ENCODE results near the gene MRTFA.

MRTFA gene

GRCh38 chr22:40498420-40499208, 137.9 kb downstream of the MRTFA start:
- no peaks in the 10 kb centered on the region for H3K36me3 ChIP-seq (ENCODE audit: control insufficient read depth, insufficient read depth, low read length)
- no peak overlapping the region for H3K9ac ChIP-seq (ENCODE audit: low read length)
- H3K4me3 ChIP-seq (ENCODE audit: low read length): no peak overlapping the region
- peak overlapping the region; percentile 7 for H3K27ac ChIP-seq (ENCODE audit: low read depth, low read length)
- H3K4me1 ChIP-seq (ENCODE audit: control insufficient read depth, insufficient read depth, low read length): peaks cover 5% of the 10 kb centered on the region
- H3K27me3 ChIP-seq (ENCODE audit: control insufficient read depth, insufficient read depth, low read length): no peaks in the 10 kb centered on the region

GRCh38 chr22:40493441-40493840, 143.1 kb downstream of the MRTFA start:
- Histone ChIP-seq H3K27ac (ENCODE audit: low read depth, low read length) (peak overlapping the region; percentile 45), H3K4me1 (ENCODE audit: control insufficient read depth, insufficient read depth, low read length) (peaks cover 14% of the 10 kb centered on the region), H3K36me3 (ENCODE audit: control insufficient read depth, insufficient read depth, low read length) (no peaks in the 10 kb centered on the region), H3K9ac (ENCODE audit: low read length) (no peak overlapping the region), H3K27me3 (ENCODE audit: control insufficient read depth, insufficient read depth, low read length) (no peaks in the 10 kb centered on the region), H3K4me3 (ENCODE audit: low read length) (no peak overlapping the region)

- Histone ChIP-seq H3K9ac (ENCODE audit: low read length) (no peak overlapping the region), H3K4me1 (ENCODE audit: control insufficient read depth, insufficient read depth, low read length) (peaks cover 14% of the 10 kb centered on the region), H3K27ac (ENCODE audit: low read depth, low read length) (peak overlapping the region; percentile 45), H3K36me3 (ENCODE audit: control insufficient read depth, insufficient read depth, low read length) (no peaks in the 10 kb centered on the region), H3K27me3 (ENCODE audit: control insufficient read depth, insufficient read depth, low read length) (no peaks in the 10 kb centered on the region), H3K4me3 (ENCODE audit: low read length) (peak overlapping the region; percentile 9)
These were observed 144.4 kb downstream of the MRTFA start for GRCh38 chr22:40491990-40492631.

GRCh38 chr22:40487663-40488249, 148.8 kb downstream of the MRTFA start:
- no peaks in the 10 kb centered on the region for H3K36me3 ChIP-seq (ENCODE audit: control insufficient read depth, insufficient read depth, low read length)
- no peaks in the 10 kb centered on the region for H3K27me3 ChIP-seq (ENCODE audit: control insufficient read depth, insufficient read depth, low read length)
- no peak overlapping the region for H3K4me3 ChIP-seq (ENCODE audit: low read length)
- peaks cover 20% of the 10 kb centered on the region for H3K4me1 ChIP-seq (ENCODE audit: control insufficient read depth, insufficient read depth, low read length)
- H3K27ac ChIP-seq (ENCODE audit: low read depth, low read length): no peak overlapping the region
- no peak overlapping the region for H3K9ac ChIP-seq (ENCODE audit: low read length)

GRCh38 chr22:40486962-40487602, 149.4 kb downstream of the MRTFA start:
- peaks cover 14% of the 10 kb centered on the region for H3K4me1 ChIP-seq (ENCODE audit: control insufficient read depth, insufficient read depth, low read length)
- H3K27ac ChIP-seq (ENCODE audit: low read depth, low read length): no peak overlapping the region
- H3K36me3 ChIP-seq (ENCODE audit: control insufficient read depth, insufficient read depth, low read length): no peaks in the 10 kb centered on the region
- H3K9ac ChIP-seq (ENCODE audit: low read length): no peak overlapping the region
- no peak overlapping the region for H3K4me3 ChIP-seq (ENCODE audit: low read length)
- H3K27me3 ChIP-seq (ENCODE audit: control insufficient read depth, insufficient read depth, low read length): no peaks in the 10 kb centered on the region

GRCh38 chr22:40485813-40486667, 150.5 kb downstream of the MRTFA start:
- H3K4me3 ChIP-seq (ENCODE audit: low read length): no peak overlapping the region
- peaks cover 8% of the 10 kb centered on the region for H3K4me1 ChIP-seq (ENCODE audit: control insufficient read depth, insufficient read depth, low read length)
- no peak overlapping the region for H3K9ac ChIP-seq (ENCODE audit: low read length)
- no peak overlapping the region for H3K27ac ChIP-seq (ENCODE audit: low read depth, low read length)
- H3K36me3 ChIP-seq (ENCODE audit: control insufficient read depth, insufficient read depth, low read length): no peaks in the 10 kb centered on the region
- no peaks in the 10 kb centered on the region for H3K27me3 ChIP-seq (ENCODE audit: control insufficient read depth, insufficient read depth, low read length)

- Histone ChIP-seq H3K27me3 (ENCODE audit: control insufficient read depth, insufficient read depth, low read length) (no peaks in the 10 kb centered on the region), H3K36me3 (ENCODE audit: control insufficient read depth, insufficient read depth, low read length) (no peaks in the 10 kb centered on the region), H3K9ac (ENCODE audit: low read length) (no peak overlapping the region), H3K4me1 (ENCODE audit: control insufficient read depth, insufficient read depth, low read length) (peaks cover 8% of the 10 kb centered on the region), H3K27ac (ENCODE audit: low read depth, low read length) (no peak overlapping the region), H3K4me3 (ENCODE audit: low read length) (no peak overlapping the region)
These were observed 151.4 kb downstream of the MRTFA start for GRCh38 chr22:40484906-40485669.

- Histone ChIP-seq H3K9ac (ENCODE audit: low read length) (no peak overlapping the region), H3K36me3 (ENCODE audit: control insufficient read depth, insufficient read depth, low read length) (no peaks in the 10 kb centered on the region), H3K27me3 (ENCODE audit: control insufficient read depth, insufficient read depth, low read length) (no peaks in the 10 kb centered on the region), H3K4me3 (ENCODE audit: low read length) (no peak overlapping the region), H3K27ac (ENCODE audit: low read depth, low read length) (no peak overlapping the region), H3K4me1 (ENCODE audit: control insufficient read depth, insufficient read depth, low read length) (peaks cover 10% of the 10 kb centered on the region)
These were observed 153.6 kb downstream of the MRTFA start for GRCh38 chr22:40482886-40483285.

GRCh38 chr22:40482391-40482790, 154.1 kb downstream of the MRTFA start:
- no peaks in the 10 kb centered on the region for H3K27me3 ChIP-seq (ENCODE audit: control insufficient read depth, insufficient read depth, low read length)
- no peaks in the 10 kb centered on the region for H3K36me3 ChIP-seq (ENCODE audit: control insufficient read depth, insufficient read depth, low read length)
- no peak overlapping the region for H3K9ac ChIP-seq (ENCODE audit: low read length)
- peaks cover 10% of the 10 kb centered on the region for H3K4me1 ChIP-seq (ENCODE audit: control insufficient read depth, insufficient read depth, low read length)
- H3K27ac ChIP-seq (ENCODE audit: low read depth, low read length): no peak overlapping the region
- H3K4me3 ChIP-seq (ENCODE audit: low read length): no peak overlapping the region

- Histone ChIP-seq H3K9ac (ENCODE audit: low read length) (no peak overlapping the region), H3K27me3 (ENCODE audit: control insufficient read depth, insufficient read depth, low read length) (no peaks in the 10 kb centered on the region), H3K4me1 (ENCODE audit: control insufficient read depth, insufficient read depth, low read length) (peaks cover 6% of the 10 kb centered on the region), H3K4me3 (ENCODE audit: low read length) (no peak overlapping the region), H3K36me3 (ENCODE audit: control insufficient read depth, insufficient read depth, low read length) (no peaks in the 10 kb centered on the region), H3K27ac (ENCODE audit: low read depth, low read length) (no peak overlapping the region)
These were observed 155.5 kb downstream of the MRTFA start for GRCh38 chr22:40480996-40481395.

GRCh38 chr22:40479887-40480538, 156.5 kb downstream of the MRTFA start:
- Histone ChIP-seq H3K9ac (ENCODE audit: low read length) (no peak overlapping the region), H3K36me3 (ENCODE audit: control insufficient read depth, insufficient read depth, low read length) (no peaks in the 10 kb centered on the region), H3K27me3 (ENCODE audit: control insufficient read depth, insufficient read depth, low read length) (no peaks in the 10 kb centered on the region), H3K4me3 (ENCODE audit: low read length) (no peak overlapping the region), H3K27ac (ENCODE audit: low read depth, low read length) (no peak overlapping the region), H3K4me1 (ENCODE audit: control insufficient read depth, insufficient read depth, low read length) (peaks cover 3% of the 10 kb centered on the region)

All from rectal smooth muscle tissue (tissue), 1 donor.